ENCODE results near the gene PRICKLE3.

DNA sequence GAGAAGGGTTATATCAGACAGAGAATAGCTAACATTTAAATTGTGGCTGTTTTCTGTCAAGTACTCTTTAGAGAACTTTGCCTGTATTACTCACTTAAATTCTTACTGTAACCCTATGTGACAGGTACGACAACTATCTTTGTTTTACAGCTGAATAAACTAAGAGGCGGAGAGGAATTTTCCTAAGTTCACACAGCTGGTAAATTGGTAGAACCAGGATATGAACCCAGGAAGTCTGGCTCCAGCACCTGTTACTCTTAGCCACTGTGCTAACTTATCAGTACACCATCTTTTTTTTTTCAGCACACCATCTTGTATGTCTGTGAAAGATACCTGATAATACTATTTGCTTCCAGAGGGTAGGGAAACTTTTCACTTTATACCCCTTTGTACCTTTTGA, 15.8 kb upstream of the PRICKLE3 start:
- TF ChIP-seq, protein P1, sequence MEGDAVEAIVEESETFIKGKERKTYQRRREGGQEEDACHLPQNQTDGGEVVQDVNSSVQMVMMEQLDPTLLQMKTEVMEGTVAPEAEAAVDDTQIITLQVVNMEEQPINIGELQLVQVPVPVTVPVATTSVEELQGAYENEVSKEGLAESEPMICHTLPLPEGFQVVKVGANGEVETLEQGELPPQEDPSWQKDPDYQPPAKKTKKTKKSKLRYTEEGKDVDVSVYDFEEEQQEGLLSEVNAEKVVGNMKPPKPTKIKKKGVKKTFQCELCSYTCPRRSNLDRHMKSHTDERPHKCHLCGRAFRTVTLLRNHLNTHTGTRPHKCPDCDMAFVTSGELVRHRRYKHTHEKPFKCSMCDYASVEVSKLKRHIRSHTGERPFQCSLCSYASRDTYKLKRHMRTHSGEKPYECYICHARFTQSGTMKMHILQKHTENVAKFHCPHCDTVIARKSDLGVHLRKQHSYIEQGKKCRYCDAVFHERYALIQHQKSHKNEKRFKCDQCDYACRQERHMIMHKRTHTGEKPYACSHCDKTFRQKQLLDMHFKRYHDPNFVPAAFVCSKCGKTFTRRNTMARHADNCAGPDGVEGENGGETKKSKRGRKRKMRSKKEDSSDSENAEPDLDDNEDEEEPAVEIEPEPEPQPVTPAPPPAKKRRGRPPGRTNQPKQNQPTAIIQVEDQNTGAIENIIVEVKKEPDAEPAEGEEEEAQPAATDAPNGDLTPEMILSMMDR (conservative IDR thresholded peaks at IDR 0.05; ENCODE audit: low read length) = no peak
- no peak for TF ChIP-seq EZH2phosphoT487 (IDR thresholded peaks at IDR 0.05; ENCODE audit: borderline replicate concordance, low read depth, low read length)
